ENCODE results near the gene CDC42EP4.

Gene CDC42EP4

GRCh38 chr17:73293480-73293911 lies 18.3 kb downstream of the CDC42EP4 start:
- no peak for DNase-seq

DNA sequence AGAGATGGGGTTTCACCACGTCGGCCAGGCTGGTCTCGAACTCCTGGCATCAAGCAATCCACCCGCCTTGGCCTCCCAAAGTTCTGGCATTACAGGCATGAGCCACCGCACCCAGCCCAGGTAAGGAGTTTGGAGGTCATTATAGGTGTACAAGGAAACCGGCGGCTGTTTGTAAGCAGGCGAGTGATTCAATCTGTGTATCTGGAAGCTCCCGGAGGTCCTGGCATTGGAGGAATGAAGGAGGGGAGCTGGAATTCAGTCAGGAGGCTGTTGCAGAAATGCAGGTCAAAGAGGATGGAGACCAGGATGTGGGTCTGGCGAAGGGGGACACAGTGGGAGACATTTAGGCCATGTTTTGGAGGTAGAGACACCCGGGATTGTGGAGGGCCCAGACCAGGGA lies 18.8 kb downstream of the CDC42EP4 start:
- no peak for DNase-seq

GRCh38 chr17:73292031-73292531 lies 19.7 kb downstream of the CDC42EP4 start:
- DNase-seq, result no peak

DNA sequence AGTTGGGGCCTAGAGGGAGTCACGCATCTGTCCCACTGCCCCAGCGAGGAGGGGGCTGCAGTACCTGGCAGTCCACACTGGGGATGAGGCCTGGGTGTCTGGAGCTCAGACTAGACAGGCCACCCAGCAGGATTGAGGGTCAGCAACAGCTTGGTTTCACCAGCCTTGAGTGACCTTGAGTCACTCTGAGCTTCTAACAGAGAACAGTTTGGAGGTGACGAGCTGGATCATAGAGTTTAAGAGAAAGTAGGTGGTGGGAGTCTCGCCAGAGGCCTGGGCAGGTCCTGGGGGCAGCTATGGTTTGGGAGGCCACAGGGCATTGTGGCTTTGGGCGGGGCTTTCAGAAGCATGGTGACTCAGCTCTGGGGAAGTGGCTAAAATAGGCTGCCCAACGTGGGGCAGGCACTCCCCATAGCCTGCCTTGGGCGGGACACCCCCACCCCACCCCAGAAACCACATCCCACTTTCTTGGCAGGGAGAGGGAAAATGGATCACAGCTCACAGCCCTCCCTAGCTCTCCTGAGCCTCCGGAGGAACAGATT lies 20.5 kb downstream of the CDC42EP4 start:
- no peak for DNase-seq

- no peak for DNase-seq
Measured at GRCh38 chr17:73290399-73291259, 21.2 kb downstream of the CDC42EP4 start.

GRCh38 chr17:73289549-73290254 lies 22.1 kb downstream of the CDC42EP4 start:
- DNase-seq, result no peak

- DNase-seq, result no peak
Measured at GRCh38 chr17:73288534-73289302, 23.1 kb downstream of the CDC42EP4 start.

GRCh38 chr17:73286863-73287296 lies 24.9 kb downstream of the CDC42EP4 start:
- no peak for DNase-seq

GRCh38 chr17:73285916-73286862 lies 25.6 kb downstream of the CDC42EP4 start:
- DNase-seq, result no peak

- no peak for DNase-seq
Measured at GRCh38 chr17:73285603-73285908, 26.2 kb downstream of the CDC42EP4 start.

- no peak for DNase-seq
Measured at GRCh38 chr17:73284906-73285602, 26.7 kb downstream of the CDC42EP4 start.

- DNase-seq, result no peak
Measured at GRCh38 chr17:73284354-73284753, 27.4 kb downstream of the CDC42EP4 start.

GRCh38 chr17:73283841-73284282 lies 27.9 kb downstream of the CDC42EP4 start:
- DNase-seq, result no peak

- no peak for DNase-seq
Measured at GRCh38 chr17:73283250-73283649, 28.6 kb downstream of the CDC42EP4 start.

DNA sequence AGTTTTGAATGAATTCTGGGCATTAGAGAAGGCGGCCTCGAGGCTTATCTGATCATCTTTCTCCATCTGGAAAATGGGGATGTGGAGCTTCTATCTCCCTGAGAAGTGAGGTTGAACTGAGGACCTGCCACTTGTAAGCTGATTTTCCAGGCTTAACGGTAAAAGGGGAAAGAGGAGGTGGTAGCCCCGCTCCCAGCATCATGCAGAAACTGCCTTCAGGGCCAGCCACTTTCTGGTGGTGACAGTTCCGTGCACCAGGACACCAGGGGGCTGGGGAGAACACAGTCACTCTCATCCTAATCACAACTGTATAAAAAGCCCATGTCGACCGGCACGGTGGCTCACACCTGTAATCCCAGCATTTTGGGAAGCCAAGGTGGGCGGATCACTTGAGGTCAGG lies 29.2 kb downstream of the CDC42EP4 start:
- DNase-seq, result no peak

GRCh38 chr17:73281928-73282327 lies 29.9 kb downstream of the CDC42EP4 start:
- DNase-seq, result no peak

DNA sequence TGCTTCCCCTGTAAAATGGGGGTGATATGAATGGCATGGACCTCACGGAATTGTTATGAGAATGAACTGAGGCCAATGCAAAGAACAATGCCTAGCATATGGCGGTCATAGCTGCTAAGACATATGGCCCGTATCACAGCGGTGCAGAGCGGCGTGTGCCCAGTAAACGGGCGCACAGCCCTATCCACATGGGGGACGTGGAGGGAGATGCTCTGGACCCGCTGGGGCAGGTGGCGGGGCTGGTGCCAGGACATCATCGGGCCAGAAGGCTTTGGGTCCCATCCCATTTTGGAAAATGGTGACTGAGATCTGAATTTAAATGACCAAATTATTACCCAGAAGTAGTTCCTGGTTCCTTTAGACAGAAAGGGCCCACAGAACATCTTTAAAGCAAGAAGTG lies 31.6 kb downstream of the CDC42EP4 start:
- DNase-seq, result no peak

DNA sequence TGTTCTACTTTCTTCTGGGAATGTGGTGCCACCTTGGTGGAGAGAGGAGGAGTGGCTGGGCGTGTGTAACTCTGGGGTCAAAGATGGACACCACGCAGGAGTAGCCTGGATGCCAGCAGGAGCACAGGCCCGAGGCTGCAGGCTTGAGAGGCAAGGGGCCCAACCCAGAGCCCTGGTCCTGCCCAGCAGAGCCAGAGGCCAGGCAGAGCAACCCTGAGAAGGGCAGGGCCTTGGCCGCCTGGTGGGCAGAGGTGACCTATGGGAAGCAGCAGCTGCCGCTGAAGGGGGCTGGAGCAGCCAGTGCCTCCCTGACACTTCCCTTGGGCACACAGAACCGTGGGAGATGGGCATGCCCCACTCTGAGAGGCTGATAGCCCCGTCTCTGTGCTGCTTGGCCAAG lies 32.1 kb downstream of the CDC42EP4 start:
- no peak for DNase-seq

DNA sequence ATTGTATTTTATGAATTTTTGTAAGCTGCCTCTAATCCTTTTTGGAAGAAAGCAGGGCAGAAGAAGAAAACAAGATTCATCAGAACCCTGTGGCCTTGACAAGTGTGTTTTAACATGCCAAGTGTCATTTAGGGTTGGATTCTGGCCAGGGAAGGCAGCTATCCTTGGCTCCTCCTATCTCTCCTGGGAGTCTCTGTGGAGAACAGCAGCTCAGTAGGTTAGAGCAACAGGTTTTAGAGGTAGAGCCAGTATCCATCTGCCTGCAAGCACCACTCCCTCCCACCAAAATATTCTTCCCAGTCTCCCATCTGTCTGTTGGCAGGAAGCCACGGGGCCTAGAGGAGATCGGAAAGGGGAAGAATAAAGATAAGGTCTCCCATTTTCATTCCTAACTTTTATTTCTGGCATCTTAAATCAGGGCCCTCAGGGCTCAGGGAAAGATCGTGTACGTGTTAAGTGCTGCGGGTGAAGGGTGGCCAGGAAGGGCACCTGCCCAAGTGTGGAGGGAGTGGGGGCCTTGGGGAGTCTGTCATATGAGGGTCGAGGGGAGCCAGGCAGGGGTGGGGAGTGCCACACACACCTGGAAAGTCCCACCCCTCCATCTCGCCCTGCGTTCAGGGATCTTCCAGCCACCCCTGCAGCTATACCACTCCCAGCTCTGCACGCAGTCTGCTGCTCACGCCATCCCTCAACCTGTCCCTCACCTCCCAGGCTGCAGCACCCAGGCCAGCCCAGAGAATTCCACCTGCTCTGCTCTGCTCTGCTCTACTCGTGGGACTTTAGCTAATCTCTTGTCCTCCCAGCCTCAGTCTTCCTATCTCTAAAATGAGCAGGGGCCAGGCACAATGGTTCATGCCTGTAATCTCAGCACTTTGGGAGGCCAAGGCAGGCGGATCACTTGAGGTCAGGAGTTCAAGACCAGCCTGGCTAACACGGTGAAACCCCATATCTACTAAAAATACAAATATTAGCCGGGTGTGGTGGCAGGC lies 33.0 kb downstream of the CDC42EP4 start:
- DNase-seq, result no peak

- DNase-seq, result no peak
Measured at GRCh38 chr17:73278049-73278464, 33.7 kb downstream of the CDC42EP4 start.

Measured in NCI-H1417 treated with DMSO at 0.1 percent for 48 hours (cell line).